Common myeloid progenitor, CD34-positive (primary cell): ENCODE data around the gene SMO.

Source experiments
- CTCF ChIA-PET: fragments of 350-600 bp; sonication (Branson Sonifier 250); formaldehyde crosslinking; loops from one replicate; lab custom pipeline; 2021; ENCODE audit warnings: antibody characterized with exemption; lab: Charles Lee
- POLR2A ChIA-PET: fragments of 350-600 bp; sonication (Branson Sonifier 250); formaldehyde crosslinking; loops from one replicate; lab custom pipeline; 2021; ENCODE audit warnings: antibody characterized with exemption; lab: Charles Lee
- DNase-seq, 3 donors: peaks; one replicate each; pipeline versions ENCODE4 v3.0.0 to v3.0.0-alpha.2; 2013
- H3K27ac ChIP-seq, 2 experiments: 1 replicate in 1 of 2; 2 replicates in 1 of 2; pipeline ENCODE4 v1.7.0; 2013; ENCODE audit warnings: inconsistent platforms in 2 of 2, low read length in 2 of 2, mild to moderate bottlenecking in 2 of 2, low read depth in 1 of 2, moderate library complexity in 1 of 2; ENCODE audit not compliant: severe bottlenecking in 2 of 2, insufficient read depth in 1 of 2, poor library complexity in 1 of 2
- H3K27me3 ChIP-seq, 5 experiments: replicated peaks in 2 of 5; 1 replicate in 3 of 5; 2 replicates in 2 of 5; pipeline versions ENCODE4 v1.6.1 to v1.7.0; 2013; ENCODE audit warnings: low read length in 4 of 5, mild to moderate bottlenecking in 2 of 5, moderate library complexity in 2 of 5, inconsistent platforms in 1 of 5; ENCODE audit not compliant: insufficient read depth in 5 of 5, control insufficient read depth in 4 of 5
- H3K36me3 ChIP-seq, 4 experiments: 1 replicate in 2 of 4; 2 replicates in 2 of 4; pipeline versions ENCODE4 v1.6.1 to v1.7.0; 2013; ENCODE audit warnings: low read length in 3 of 4, control low read depth in 1 of 4, mild to moderate bottlenecking in 1 of 4; ENCODE audit not compliant: control insufficient read depth in 4 of 4, insufficient read depth in 4 of 4
- H3K4me1 ChIP-seq, 4 experiments: 1 replicate in 3 of 4; 2 replicates in 1 of 4; pipeline versions ENCODE4 v1.6.1 to v1.7.1; 2013; ENCODE audit warnings: low read length in 3 of 4, mild to moderate bottlenecking in 3 of 4, control low read depth in 1 of 4, inconsistent platforms in 1 of 4, moderate library complexity in 1 of 4; ENCODE audit not compliant: control insufficient read depth in 4 of 4, insufficient read depth in 4 of 4; ENCODE audit errors: control extremely low read depth in 1 of 4
- H3K4me3 ChIP-seq, 7 experiments: 1 replicate in 4 of 7; 2 replicates in 3 of 7; pipeline versions ENCODE4 v1.5.1 to v1.7.0; 2013; ENCODE audit warnings: mild to moderate bottlenecking in 7 of 7, low read length in 6 of 7, moderate library complexity in 6 of 7, inconsistent platforms in 2 of 7, low read depth in 2 of 7, control low read depth in 1 of 7; ENCODE audit not compliant: insufficient read depth in 4 of 7, control insufficient read depth in 1 of 7; ENCODE audit errors: extremely low read depth in 1 of 7
- H3K9me3 ChIP-seq, 5 experiments: 1 replicate in 4 of 5; 2 replicates in 1 of 5; pipeline versions ENCODE4 v1.6.1 to v1.7.1; 2013; ENCODE audit warnings: low read length in 4 of 5, mild to moderate bottlenecking in 2 of 5, inconsistent platforms in 1 of 5, low read depth in 1 of 5, moderate library complexity in 1 of 5; ENCODE audit not compliant: control insufficient read depth in 4 of 5, insufficient read depth in 2 of 5; ENCODE audit errors: control extremely low read depth in 1 of 5
- WGBS: methylation state at CpG from one replicate; pipeline ENCODE4 v1.1.5; 2013; ENCODE audit not compliant: insufficient coverage; 5-methylcytosine and 5-hydroxymethylcytosine counted together

Gene SMO

DNA sequence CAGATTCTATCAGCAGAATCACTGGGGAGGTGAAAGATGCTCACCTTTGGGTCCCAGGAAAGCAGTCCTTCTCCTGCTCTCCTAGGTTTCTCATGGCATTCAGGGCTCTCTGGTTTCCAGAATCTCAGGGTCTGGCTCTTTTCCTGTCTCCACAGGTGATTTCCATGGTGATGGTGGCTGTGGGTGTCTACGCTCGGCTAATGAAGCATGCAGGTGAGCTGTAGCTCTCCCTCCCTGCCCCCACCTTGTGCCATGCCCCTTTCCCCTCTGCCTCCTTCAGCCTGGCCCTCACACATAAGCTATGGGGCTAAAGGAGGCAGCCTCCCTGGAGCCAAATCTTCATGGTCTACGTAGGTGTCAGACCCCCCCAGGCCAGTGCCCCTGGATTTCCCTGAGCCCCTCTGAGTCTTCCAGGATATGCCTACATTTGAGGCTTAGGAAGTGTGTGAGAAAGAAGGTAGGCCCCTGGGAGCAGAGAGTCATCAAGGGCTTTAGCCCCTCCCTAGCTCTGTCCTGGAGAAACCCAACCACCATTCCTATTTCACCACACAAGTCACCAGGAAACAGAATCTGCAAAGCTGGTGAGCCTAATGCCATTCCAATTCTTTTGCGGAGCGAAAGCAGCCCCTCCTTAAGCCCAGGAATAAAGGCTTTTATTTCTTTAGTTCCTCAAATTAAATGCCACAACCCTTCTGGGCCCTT lies 26.8 kb upstream of the SMO start:
- ChIA-PET POLR2A (no interaction called here), CTCF (interaction anchor here (1.4 to 14.5 kb wide), 3 partner anchors 11 to 70 kb away, joined by 3 to 170 read pairs (median 3); no protein-coding TSS in a partner anchor)
- Histone ChIP-seq H3K36me3 (peaks cover 0 to 21% (median 11%) of the 10 kb centered on the region in 4 experiments), H3K27ac (no peak overlapping the region), H3K9me3 (no peaks in the 10 kb centered on the region), H3K4me1 (peaks cover 0 to 3% (median 0%) of the 10 kb centered on the region in 4 experiments), H3K4me3 (no peak overlapping the region), H3K27me3 (no peaks in the 10 kb centered on the region)
- no peak for DNase-seq
- WGBS, result 81% methylated on average over 5 of the region's 5 CpGs

DNA sequence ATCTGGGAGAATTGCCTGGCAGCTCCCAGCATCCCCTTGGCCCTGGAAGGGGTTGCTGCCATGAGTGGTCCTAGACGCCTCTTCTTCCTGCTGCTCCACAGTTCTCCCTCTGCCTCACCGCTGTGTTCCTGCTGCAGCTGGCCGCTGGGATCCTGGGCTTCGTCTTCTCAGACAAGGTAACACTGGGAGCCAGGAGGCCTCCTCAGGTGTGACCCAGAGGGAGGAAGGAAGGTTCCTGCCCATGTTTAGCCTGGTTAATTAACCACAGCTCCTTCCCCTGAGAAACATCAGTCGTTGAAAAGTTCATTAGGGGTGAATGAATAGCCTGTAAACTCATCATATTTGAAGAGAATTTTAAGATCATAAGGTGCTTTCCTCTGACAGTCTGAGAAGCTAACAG lies 25.7 kb upstream of the SMO start:
- H3K27me3 ChIP-seq, result no peaks in the 10 kb centered on the region
- peak overlapping the region in 1 of 2 experiments; percentile 22 for H3K27ac ChIP-seq
- H3K36me3 ChIP-seq, result peaks cover 0 to 31% (median 17%) of the 10 kb centered on the region in 4 experiments
- no peak for DNase-seq
- ChIA-PET POLR2A (no interaction called here), CTCF (interaction anchor here (1.4 to 14.5 kb wide), 7 partner anchors 10 to 46 kb away, joined by 3 to 170 read pairs (median 6); no protein-coding TSS in a partner anchor)
- no peaks in the 10 kb centered on the region for H3K9me3 ChIP-seq
- H3K4me1 ChIP-seq, result peaks cover 0 to 3% (median 0%) of the 10 kb centered on the region in 4 experiments
- no peak overlapping the region for H3K4me3 ChIP-seq
- no CpG with 5 or more reads among the region's 5 CpGs for WGBS

DNA sequence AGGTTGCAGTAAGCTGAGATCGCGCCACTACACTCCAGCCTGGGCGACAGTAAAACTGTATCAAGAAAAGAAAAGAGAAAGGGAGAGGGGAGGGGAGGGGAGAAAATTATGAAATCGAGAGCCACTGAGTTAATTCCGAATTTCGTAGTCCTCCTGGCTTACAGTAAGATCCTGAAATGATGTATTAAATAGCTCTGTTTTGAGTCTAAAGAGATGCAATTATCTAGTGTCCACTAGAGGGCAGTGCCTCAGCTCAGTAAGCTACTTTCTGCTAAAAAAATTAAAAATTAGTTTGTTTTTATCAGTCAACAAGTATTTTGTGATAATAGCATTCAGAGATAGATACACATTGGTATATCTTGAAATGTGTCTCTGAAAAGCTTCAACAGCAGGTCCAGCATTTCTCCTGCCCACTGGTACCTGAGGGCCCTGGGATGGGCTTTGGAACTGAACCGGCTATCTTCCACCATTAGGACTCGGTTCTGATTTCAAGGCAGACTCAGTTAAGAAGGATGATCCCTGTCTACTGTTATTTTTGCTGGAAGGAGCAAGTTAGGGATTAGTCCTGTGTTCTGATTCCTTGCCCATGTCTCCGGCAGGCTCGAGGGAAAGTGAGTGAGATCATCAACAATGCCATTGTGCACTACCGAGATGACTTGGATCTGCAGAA lies 24.4 kb upstream of the SMO start:
- Histone ChIP-seq H3K4me1 (peaks cover 0 to 8% (median 3%) of the 10 kb centered on the region in 4 experiments), H3K27ac (no peak overlapping the region), H3K4me3 (no peak overlapping the region), H3K9me3 (no peaks in the 10 kb centered on the region), H3K36me3 (peaks cover 0 to 39% (median 21%) of the 10 kb centered on the region in 4 experiments), H3K27me3 (no peaks in the 10 kb centered on the region)
- ChIA-PET CTCF (interaction anchor here (0.7 to 14.5 kb wide), 28 partner anchors 10 to 425 kb away, joined by 3 to 170 read pairs (median 4); partner anchors contain the start of genes CALU, TNPO3 and TSPAN33), POLR2A (interaction anchor here (0.5 kb wide), 1 partner anchor 58 kb away, joined by 6 read pairs; no protein-coding TSS in a partner anchor)
- DNase-seq, result peak; percentile 69 to 85 (median 77)
- 78% methylated on average over 10 of the region's 11 CpGs for WGBS

DNA sequence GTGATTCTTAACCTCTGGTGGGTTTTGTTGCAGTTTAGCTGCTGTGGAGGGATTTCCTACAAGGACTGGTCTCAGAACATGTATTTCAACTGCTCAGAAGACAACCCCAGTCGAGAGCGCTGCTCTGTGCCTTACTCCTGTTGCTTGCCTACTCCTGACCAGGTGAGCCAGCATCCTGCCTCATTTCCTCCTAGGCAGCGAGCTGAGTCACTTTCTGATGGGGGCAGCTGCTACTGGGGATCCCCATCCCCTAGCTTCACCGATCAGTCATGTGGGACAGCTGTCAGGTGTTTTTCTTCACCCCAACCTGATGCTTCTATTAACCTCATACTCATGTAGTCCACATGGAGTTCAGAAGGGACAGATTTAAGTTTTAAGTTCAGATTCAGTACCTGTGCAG lies 21.7 kb upstream of the SMO start:
- H3K36me3 ChIP-seq, result peaks cover 0 to 39% (median 21%) of the 10 kb centered on the region in 4 experiments
- H3K27ac ChIP-seq, result no peak overlapping the region
- DNase-seq, result no peak
- no peak overlapping the region for H3K4me3 ChIP-seq
- ChIA-PET POLR2A (no interaction called here), CTCF (interaction anchor here (0.9 to 14.5 kb wide), 8 partner anchors 9 to 105 kb away, joined by 3 to 170 read pairs (median 6); no protein-coding TSS in a partner anchor)
- no peaks in the 10 kb centered on the region for H3K9me3 ChIP-seq
- H3K27me3 ChIP-seq, result no peaks in the 10 kb centered on the region
- H3K4me1 ChIP-seq, result peaks cover 3 to 18% (median 14%) of the 10 kb centered on the region in 4 experiments
- 79% methylated on average over 4 of the region's 4 CpGs for WGBS

DNA sequence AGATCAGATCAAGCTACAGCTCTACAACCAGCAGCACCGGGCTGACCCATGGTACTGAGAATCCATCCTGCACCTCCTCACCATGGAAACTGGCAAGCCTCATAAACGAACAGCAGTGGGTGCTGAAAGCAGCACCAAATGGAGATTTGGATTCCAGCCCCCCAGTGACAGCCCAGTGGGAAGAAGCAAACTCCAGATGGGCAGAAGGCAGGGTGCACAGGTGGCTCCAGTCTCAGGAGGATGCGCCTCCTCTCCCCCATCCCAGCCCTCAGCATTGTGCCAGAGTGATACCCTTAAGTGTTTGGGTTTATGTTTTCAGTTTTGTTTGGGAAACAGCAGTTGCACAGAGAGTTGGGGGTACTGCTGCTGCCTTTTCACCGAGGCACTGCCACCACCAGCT lies 20.6 kb upstream of the SMO start:
- WGBS, result 93% methylated on average over 3 of the region's 4 CpGs
- no peaks in the 10 kb centered on the region for H3K27me3 ChIP-seq
- H3K4me3 ChIP-seq, result no peak overlapping the region
- H3K9me3 ChIP-seq, result no peaks in the 10 kb centered on the region
- DNase-seq, result no peak
- H3K27ac ChIP-seq, result no peak overlapping the region
- POLR2A ChIA-PET, result no interaction called here
- H3K4me1 ChIP-seq, result peaks cover 3 to 18% (median 14%) of the 10 kb centered on the region in 4 experiments
- CTCF ChIA-PET, result interaction anchor here (0.5 to 14.5 kb wide), 7 partner anchors 18 to 655 kb away, joined by 3 to 170 read pairs (median 5); no protein-coding TSS in a partner anchor
- peaks cover 0 to 34% (median 16%) of the 10 kb centered on the region in 4 experiments for H3K36me3 ChIP-seq

DNA sequence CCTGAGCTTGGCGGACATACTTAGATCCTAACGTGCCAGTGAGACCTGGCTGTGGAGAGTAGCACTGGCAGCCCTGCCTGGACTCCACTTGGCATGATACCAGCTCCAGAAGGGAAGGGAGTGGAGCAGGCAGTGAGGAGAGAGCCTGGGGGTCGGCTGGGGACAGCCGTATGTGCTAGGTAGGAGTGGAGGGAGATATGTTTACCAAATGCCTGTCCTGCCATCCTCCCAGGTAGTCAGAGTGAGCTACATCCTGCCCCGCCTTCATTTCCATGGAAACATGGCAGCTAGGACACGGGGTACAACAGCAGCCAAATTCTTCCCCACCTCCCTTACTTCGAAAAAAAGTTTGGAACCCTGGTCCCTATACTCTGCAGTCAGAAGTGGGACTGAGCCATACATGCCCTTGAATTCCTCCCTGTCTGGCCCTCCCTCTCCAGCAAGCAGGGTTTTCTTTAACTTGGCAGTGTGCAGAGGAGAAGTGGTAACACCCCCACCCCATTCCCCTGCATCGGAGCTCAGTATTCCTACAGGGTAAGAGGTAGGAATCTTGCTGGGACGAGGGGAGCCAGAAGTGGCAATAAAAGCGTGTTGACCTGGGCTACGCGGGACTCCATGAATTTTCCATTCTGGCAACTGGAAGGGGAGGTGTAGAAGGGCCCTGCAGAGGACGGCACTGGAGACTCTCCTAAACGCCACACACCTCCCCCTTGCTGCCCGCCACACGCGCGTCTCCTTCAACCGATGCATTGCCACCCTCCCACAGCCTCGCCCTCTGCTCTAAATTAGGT lies 20.0 kb upstream of the SMO start:
- H3K27me3 ChIP-seq, result no peaks in the 10 kb centered on the region
- WGBS, result 76% methylated on average over 13 of the region's 20 CpGs
- H3K27ac ChIP-seq, result no peak overlapping the region
- H3K4me3 ChIP-seq, result peak overlapping the region in 3 of 7 experiments; percentile 74 to 85 (median 82)
- peaks cover 3 to 18% (median 14%) of the 10 kb centered on the region in 4 experiments for H3K4me1 ChIP-seq
- peaks cover 0 to 34% (median 16%) of the 10 kb centered on the region in 4 experiments for H3K36me3 ChIP-seq
- CTCF ChIA-PET, result interaction anchor here (0.6 to 14.5 kb wide), 7 partner anchors 8 to 655 kb away, joined by 3 to 170 read pairs (median 7); no protein-coding TSS in a partner anchor
- no peaks in the 10 kb centered on the region for H3K9me3 ChIP-seq
- POLR2A ChIA-PET, result no interaction called here
- peak in 2 of 3 donors; percentile 32 to 45 for DNase-seq
